ENCODE measurements around the gene ANKRD13C. TPM values are rescaled to one million over a fixed set of nuclear protein-coding genes. Genes with fewer than 3 reads are reported as not detected.

Gene ANKRD13C
- polyA plus RNA-seq, 3 donors, result 4.9 to 13.8 (median 10.6) TPM

GRCh38 chr1:70318191-70318590 lies 36.3 kb downstream of the ANKRD13C start:
- 30 to 52% (median 33%) methylated on average over 1 of the region's 1 CpG for WGBS, 3 donors

DNA sequence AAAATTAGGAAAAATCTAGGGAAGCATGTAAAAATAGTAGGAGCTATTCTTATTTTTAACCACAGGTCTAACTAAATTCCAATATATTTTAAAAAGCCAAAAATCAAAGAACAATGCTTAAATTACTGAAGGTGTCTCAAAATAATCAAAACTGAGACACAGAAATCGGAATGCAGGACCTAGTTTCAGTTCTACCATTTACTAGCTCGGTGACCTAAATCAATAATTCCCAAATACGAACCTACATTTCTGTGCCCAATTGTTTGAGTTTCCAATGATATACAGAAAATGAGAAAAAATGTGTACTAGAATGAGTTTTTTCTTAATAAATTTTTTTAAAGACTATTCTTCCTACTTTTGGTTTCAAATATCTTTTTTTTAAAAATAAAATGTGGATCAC lies 37.4 kb downstream of the ANKRD13C start:
- whole genome bisulfite sequencing, 3 donors, result 90 to 98% (median 95%) methylated on average over 3 of the region's 3 CpGs

More at GRCh38 chr1:70318191-70318590, 36.3 kb downstream of the ANKRD13C start:
- no peak overlapping the region for H3K27ac ChIP-seq (ENCODE audit: low read depth, low read length)

GRCh38 chr1:70315782-70316181 lies 38.7 kb downstream of the ANKRD13C start:
- H3K27ac ChIP-seq (ENCODE audit: low read depth, low read length), result no peak overlapping the region
- 67 to 82% (median 81%) methylated on average over 1 of the region's 1 CpG for WGBS, 3 donors

More for the DNA sequence above, 37.4 kb downstream of the ANKRD13C start:
- H3K27ac ChIP-seq (ENCODE audit: low read depth, low read length), result no peak overlapping the region

DNA sequence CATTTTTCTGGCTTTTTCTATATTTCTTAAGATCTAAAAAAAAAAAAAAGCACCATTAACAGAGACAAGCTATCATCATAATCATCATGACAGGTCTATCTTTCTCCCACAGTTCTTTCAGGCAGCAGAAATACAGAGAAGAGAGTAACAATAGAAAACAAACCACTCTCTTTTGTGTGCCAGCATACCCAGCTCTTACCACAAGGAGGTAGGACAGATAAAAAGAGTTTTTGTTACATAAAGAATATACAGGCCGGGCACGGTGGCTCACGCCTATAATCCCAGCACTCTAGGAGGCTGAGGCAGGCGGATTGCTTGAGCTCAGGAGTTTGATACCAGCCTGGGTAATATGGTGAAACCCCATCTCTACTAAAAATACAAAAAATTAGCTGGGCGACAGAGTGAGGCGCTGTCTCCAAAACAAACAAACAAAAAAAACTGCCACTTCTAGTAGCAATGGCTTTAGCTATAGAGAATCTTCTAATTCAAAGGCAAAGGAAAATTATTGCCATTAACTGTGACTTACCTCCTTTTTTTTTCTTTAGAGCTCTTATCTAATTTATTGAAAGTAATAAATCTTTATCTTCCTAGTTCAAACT lies 39.7 kb downstream of the ANKRD13C start:
- no peak overlapping the region for H3K27ac ChIP-seq (ENCODE audit: low read depth, low read length)
- 87 to 97% (median 94%) methylated on average over 6 of the region's 6 CpGs for WGBS, 3 donors

GRCh38 chr1:70311369-70311768 lies 43.2 kb downstream of the ANKRD13C start:
- no peak overlapping the region for H3K27ac ChIP-seq (ENCODE audit: low read depth, low read length)
- WGBS, 3 donors, result 79 to 97% (median 96%) methylated on average over 3 of the region's 3 CpGs

DNA sequence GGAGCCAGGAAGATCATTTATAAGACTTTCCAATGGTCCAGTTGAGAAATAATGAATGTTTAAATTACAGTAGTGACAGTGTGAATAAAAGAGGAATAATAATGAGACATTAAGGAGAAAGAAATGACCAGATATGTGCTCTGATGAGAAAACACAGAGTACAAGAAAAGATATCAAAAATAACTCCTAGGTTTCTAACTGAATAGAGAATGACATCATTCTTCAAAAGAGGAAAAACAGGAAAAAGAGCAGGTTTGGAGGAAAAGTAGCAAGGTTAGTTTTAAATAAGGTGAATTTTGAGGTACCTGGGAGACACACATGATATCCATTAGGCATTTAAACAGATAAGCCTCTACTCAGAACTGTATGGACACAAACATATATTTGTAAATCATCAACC lies 55.0 kb downstream of the ANKRD13C start:
- H3K27ac ChIP-seq (ENCODE audit: low read depth, low read length), result no peak overlapping the region

- 89 to 93% (median 90%) methylated on average over 4 of the region's 4 CpGs for WGBS, 3 donors
- no peak overlapping the region for H3K27ac ChIP-seq (ENCODE audit: low read depth, low read length)
Observed at GRCh38 chr1:70295749-70296148, 58.8 kb downstream of the ANKRD13C start.

- no peak overlapping the region for H3K27ac ChIP-seq (ENCODE audit: low read depth, low read length)
Observed at GRCh38 chr1:70293186-70293843, 61.2 kb downstream of the ANKRD13C start.

GRCh38 chr1:70290218-70290617 lies 64.3 kb downstream of the ANKRD13C start:
- H3K27ac ChIP-seq (ENCODE audit: low read depth, low read length), result no peak overlapping the region
- 86 to 100% (median 96%) methylated on average over 1 of the region's 1 CpG for WGBS, 3 donors

- no peak overlapping the region for H3K27ac ChIP-seq (ENCODE audit: low read depth, low read length)
Observed at GRCh38 chr1:70288166-70288565, 66.4 kb downstream of the ANKRD13C start.

DNA sequence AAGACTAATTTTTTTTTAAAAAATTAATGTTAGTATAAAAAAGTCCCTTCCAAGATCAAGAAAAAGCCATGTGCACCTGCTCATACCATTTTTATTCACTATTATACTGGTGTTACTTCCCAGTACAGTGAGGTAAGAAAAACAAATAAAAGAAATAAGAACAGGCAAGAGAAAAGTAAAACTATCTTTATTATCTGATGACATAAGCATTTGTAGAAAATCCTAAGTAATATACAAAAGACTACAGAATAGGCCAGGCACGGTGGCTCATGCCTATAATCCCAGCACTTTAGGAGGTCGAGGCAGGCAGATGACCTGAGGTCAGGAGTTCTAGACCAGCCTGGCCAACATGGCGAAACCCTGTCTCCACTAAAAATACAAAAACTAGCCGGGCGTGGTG lies 68.1 kb downstream of the ANKRD13C start:
- 77 to 93% (median 79%) methylated on average over 5 of the region's 5 CpGs for WGBS, 3 donors
- no peak overlapping the region for H3K27ac ChIP-seq (ENCODE audit: low read depth, low read length)

- no peak overlapping the region for H3K27ac ChIP-seq (ENCODE audit: low read depth, low read length)
- 88 to 94% (median 91%) methylated on average over 2 of the region's 2 CpGs for WGBS, 3 donors
Observed at GRCh38 chr1:70284366-70284765, 70.2 kb downstream of the ANKRD13C start.

- 33 to 96% (median 96%) methylated on average over 1 of the region's 1 CpG for WGBS, 3 donors
- no peak overlapping the region for H3K27ac ChIP-seq (ENCODE audit: low read depth, low read length)
Observed at GRCh38 chr1:70278710-70279109, 75.8 kb downstream of the ANKRD13C start.

DNA sequence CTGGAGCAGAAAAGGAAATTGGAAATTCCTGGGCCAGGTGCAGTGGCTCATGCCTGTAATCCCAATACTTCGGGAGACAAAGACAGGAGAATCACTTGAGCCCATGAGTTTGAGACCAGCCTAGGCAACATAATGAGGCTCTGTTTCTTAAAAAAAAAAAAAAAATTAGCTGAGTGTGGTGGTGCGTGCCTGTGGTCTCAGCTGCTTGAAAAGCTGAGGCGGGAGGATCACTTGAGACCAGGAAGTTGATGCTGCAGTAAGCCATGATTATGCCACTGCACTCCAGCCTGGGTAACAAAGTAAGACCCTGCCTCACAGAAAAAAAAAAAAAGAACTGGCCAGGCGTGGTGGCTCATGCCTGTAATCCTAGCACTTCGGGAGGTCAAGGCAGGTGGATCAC lies 76.6 kb downstream of the ANKRD13C start:
- H3K27ac ChIP-seq (ENCODE audit: low read depth, low read length), result no peak overlapping the region
- 94% methylated on average over 5 of the region's 5 CpGs for WGBS, 3 donors

DNA sequence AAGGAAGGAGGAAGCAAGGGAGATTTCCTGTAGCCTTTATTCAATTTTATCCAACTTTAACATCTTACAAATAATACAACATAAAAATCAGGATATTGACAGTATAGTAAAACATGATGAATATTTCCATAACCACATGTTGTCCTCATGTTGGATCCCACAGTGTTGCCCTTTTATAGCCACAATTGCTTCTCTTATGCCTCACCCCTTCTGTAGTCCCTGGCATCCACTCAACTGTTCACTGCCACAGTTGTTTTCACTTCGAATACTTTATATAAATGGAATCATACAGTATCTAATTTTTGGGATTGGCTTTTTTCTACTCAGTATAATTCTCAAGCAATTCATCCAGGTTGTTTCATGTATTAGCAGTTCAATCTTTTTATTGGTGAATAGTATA lies 88.6 kb downstream of the ANKRD13C start:
- no peak overlapping the region for H3K27ac ChIP-seq (ENCODE audit: low read depth, low read length)
- 91 to 93% (median 92%) methylated on average over 1 of the region's 1 CpG for WGBS, 3 donors

GRCh38 chr1:70264839-70265238 lies 89.7 kb downstream of the ANKRD13C start:
- no peak overlapping the region for H3K27ac ChIP-seq (ENCODE audit: low read depth, low read length)
- 61 to 89% (median 72%) methylated on average over 7 of the region's 7 CpGs for WGBS, 3 donors

DNA sequence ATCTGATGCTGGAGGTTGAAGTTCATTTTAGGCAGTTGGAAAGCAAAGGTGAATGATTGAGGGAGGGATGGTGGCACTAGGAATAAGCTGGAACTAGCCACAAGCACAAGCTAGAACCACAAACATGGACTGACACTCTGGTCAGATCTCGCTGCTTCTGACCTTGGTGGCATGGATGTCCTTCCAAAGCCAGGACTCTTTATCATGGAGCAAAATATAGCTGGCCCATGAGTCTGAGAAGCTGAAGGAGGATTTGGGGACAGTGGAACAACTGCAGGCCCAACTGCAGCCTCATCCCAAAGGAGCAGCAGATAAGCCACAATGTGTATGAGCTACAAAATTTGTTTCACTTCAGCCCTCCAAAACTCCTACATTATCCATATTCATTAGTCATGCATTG lies 97.9 kb downstream of the ANKRD13C start:
- 55 to 100% (median 96%) methylated on average over 1 of the region's 1 CpG for WGBS, 3 donors

GRCh38 chr1:70248729-70249128 lies 105.8 kb downstream of the ANKRD13C start:
- H3K27ac ChIP-seq (ENCODE audit: low read depth, low read length), result no peak overlapping the region
- 69 to 76% (median 71%) methylated on average over 4 of the region's 4 CpGs for WGBS, 3 donors

More for the DNA sequence above, 97.9 kb downstream of the ANKRD13C start:
- no peak overlapping the region for H3K27ac ChIP-seq (ENCODE audit: low read depth, low read length)

DNA sequence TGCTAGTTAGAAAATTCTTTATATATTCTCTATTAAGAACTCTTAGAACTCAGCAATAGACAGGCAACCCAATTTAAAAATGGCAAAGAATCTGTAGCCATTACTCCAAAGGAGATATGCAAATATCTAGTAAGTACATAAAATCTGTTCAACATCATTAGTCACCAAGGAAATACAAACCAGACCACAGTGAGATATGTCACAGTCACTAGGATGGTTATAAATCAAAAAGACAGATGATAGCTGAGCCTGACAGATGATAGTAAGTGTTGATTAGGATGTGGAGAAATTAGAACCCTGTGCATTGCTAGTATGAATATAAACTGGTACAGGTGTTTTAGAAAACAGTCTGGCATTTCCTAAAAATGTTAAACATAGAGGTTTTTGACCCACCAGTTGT lies 106.8 kb downstream of the ANKRD13C start:
- H3K27ac ChIP-seq (ENCODE audit: low read depth, low read length), result no peak overlapping the region

DNA sequence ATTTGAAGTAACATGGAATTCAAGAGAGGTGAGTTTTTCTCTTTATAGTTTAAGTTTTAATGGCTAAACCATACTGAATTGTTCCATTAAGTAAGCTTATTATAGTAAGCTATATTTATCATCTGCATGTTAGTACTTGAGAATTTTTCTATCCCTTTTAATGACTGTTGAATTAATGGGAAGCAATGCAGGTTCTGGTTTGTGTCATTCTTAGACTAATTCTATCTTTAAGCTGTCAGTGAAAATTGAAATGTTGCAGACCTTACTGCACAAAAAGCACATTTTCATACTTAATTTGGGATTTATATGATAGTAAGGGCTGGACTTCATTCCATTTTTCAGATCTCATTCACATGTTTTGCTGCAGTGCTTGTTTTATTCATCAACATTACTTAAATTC lies 107.4 kb downstream of the ANKRD13C start:
- no peak overlapping the region for H3K27ac ChIP-seq (ENCODE audit: low read depth, low read length)

- H3K27ac ChIP-seq (ENCODE audit: low read depth, low read length), result no peak overlapping the region
Observed at GRCh38 chr1:70239940-70240339, 114.6 kb downstream of the ANKRD13C start.

Data from adipose tissue (tissue), 3 donors.